K562 (cell line): ENCODE results near the gene DHODH. TPM values are rescaled to one million over a fixed set of nuclear protein-coding genes. Genes with fewer than 3 reads are reported as not detected.

ENCODE experiments used
- ATF1 ChIP-seq, 2 experiments: fragments of 450-650 bp in 1 of 2; IDR thresholded peaks; 2 replicates each; pipeline ENCODE4 v1.6.1; 2016; ENCODE audit warnings: missing compliant biosample characterization in 1 of 2, missing genetic modification characterization in 1 of 2
- C11orf30 ChIP-seq: fragments of 450-650 bp; IDR thresholded peaks from 2 replicates; pipeline ENCODE4 v1.6.1; 2016; ENCODE audit warnings: low read depth, mild to moderate bottlenecking
- CCNT2 ChIP-seq: IDR thresholded peaks from 2 replicates; pipeline ENCODE4 v1.6.1; 2011; ENCODE audit warnings: borderline replicate concordance, low read depth, mild to moderate bottlenecking, moderate library complexity, mixed read lengths, low read length; ENCODE audit not compliant: insufficient read length; ENCODE audit errors: extremely low read depth
- CXXC5 ChIP-seq: fragments of 250-450 bp; sonication (Bioruptor Pico); IDR thresholded peaks from 2 replicates; pipeline ENCODE4 v1.8.0; 2022; ENCODE audit warnings: inconsistent platforms, mild to moderate bottlenecking, moderate library complexity
- HDAC8 ChIP-seq: fragments of 450-650 bp; IDR thresholded peaks from 2 replicates; pipeline ENCODE4 v1.6.1; 2016; ENCODE audit warnings: mild to moderate bottlenecking, missing genetic modification characterization, moderate library complexity, missing compliant biosample characterization
- IFI16 ChIP-seq: fragments of 250-450 bp; sonication (Bioruptor Pico); IDR thresholded peaks from 2 replicates; pipeline ENCODE4 v2.1.2; 2022; ENCODE audit warnings: mild to moderate bottlenecking, inconsistent platforms
- NEUROD1 ChIP-seq: fragments of 150-350 bp; IDR thresholded peaks from 2 replicates; pipeline ENCODE4 v1.6.1; 2014; ENCODE audit warnings: borderline replicate concordance, low read length, low read depth; ENCODE audit not compliant: partially characterized antibody
- POLR2AphosphoS2 ChIP-seq: IDR thresholded peaks from 2 replicates; pipeline ENCODE4 v1.6.1; 2012; ENCODE audit warnings: low read length, improper control_type of control experiment
- PTTG1 ChIP-seq: fragments of 450-650 bp; IDR thresholded peaks from 2 replicates; pipeline ENCODE4 v1.6.1; 2016; ENCODE audit warnings: low read depth, mild to moderate bottlenecking, missing genetic modification characterization, missing compliant biosample characterization
- RFX1 ChIP-seq: fragments of 450-650 bp; IDR thresholded peaks from 2 replicates; pipeline ENCODE4 v1.6.1; 2016; ENCODE audit warnings: mild to moderate bottlenecking, moderate library complexity
- ZNF124 ChIP-seq: sonication (generic); formaldehyde crosslinking; IDR thresholded peaks from 2 replicates; pipeline ENCODE4 v1.8.1; 2022; ENCODE audit warnings: missing genetic modification reagents
- ZNF444 ChIP-seq: fragments of 250-450 bp; sonication (Bioruptor Pico); IDR thresholded peaks from 2 replicates; pipeline ENCODE4 v1.4.0; 2020; ENCODE audit warnings: mild to moderate bottlenecking, moderate library complexity
- polyA plus RNA-seq, 8 experiments: library from polyadenylated mRNA; depleted of rRNA in 4 of 8; stranded (reverse) in 5 of 8; unstranded in 3 of 8; fragments of >200 nt; fragmentation: Nextera tagmentation in 2 of 8; fragmentation: Illumina TruSeq in 1 of 8; extraction: Ambion mirVana in 2 of 8; extraction: Trizol in 1 of 8; gene quantifications; 2 replicates each; pipeline versions ENCODE4 v1.2.1 to v1.2.3, GENCODE V29; 2011 to 2014; ENCODE audit warnings: inconsistent platforms in 1 of 8, missing spikeins in 1 of 8
- total RNA-seq, 7 experiments: library from RNA; depleted of rRNA in 6 of 7; stranded (reverse); fragments of >200 nt in 6 of 7; fragmentation: Illumina TruSeq in 2 of 7; extraction: Trizol in 2 of 7; gene quantifications; 2 replicates each; pipeline versions ENCODE4 v1.2.1 to v1.2.3, GENCODE V29; 2011 to 2021; ENCODE audit warnings: low replicate concordance in 1 of 7
- TF ChIP-seq, protein P1 (sequence below), 2 experiments: fragments of 150-350 bp in 1 of 2; IDR thresholded peaks; 2 replicates each; pipeline ENCODE4 v1.6.1; 2012 to 2016; ENCODE audit warnings: low read depth in 2 of 2, low read length in 2 of 2, mild to moderate bottlenecking in 1 of 2, moderate library complexity in 1 of 2
- TF ChIP-seq, protein P2 (sequence below): fragments of 250-450 bp; sonication (Bioruptor Pico); IDR thresholded peaks from 2 replicates; pipeline ENCODE4 v1.4.0; 2020; ENCODE audit warnings: mild to moderate bottlenecking

DHODH gene
- total and polyA plus RNA-seq, 9 of the 15 experiments (the other 6 are each of a cell fraction or from before 2014, with no cell fraction given): 4.3 to 19.9 (median 12.7) TPM

DNA sequence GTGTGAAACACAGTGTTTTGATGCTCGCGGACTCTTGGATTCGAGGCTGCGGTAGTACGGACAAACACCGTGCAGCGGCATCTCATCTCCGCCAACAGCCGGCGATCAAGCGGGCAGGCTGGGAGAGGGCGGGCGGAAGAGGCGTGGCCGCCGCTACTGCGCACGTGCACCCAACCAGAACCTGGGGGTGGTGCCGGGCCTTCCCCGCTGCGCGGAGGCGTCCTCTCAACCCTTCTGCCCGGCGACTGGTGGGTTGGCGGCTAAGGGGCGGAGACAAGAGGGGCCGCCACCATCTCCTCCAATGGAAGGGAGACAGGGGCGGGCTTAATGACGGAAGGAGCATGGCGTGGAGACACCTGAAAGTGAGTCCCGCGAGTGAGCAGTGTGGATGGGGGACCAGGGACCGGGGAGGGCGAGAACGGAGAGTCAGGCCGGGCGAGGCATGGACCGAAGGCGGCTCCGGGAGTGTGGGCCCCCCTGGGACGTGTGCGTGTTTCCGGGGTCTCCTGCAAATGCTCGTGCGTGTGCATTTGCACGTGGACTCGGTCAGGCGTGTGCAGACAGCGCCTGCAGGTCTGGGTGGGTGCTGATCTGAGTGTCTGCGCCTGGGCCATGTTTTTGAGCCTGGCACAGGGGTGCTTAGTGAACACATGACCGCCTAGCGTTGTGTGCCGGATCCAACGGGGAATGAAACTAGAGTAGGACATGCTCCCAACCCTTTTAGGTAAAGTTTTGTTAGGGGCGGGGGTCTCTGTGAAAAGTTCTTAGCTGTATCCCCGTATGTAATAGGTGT lies at the start of gene DHODH (continued):
- TF ChIP-seq, protein P1, sequence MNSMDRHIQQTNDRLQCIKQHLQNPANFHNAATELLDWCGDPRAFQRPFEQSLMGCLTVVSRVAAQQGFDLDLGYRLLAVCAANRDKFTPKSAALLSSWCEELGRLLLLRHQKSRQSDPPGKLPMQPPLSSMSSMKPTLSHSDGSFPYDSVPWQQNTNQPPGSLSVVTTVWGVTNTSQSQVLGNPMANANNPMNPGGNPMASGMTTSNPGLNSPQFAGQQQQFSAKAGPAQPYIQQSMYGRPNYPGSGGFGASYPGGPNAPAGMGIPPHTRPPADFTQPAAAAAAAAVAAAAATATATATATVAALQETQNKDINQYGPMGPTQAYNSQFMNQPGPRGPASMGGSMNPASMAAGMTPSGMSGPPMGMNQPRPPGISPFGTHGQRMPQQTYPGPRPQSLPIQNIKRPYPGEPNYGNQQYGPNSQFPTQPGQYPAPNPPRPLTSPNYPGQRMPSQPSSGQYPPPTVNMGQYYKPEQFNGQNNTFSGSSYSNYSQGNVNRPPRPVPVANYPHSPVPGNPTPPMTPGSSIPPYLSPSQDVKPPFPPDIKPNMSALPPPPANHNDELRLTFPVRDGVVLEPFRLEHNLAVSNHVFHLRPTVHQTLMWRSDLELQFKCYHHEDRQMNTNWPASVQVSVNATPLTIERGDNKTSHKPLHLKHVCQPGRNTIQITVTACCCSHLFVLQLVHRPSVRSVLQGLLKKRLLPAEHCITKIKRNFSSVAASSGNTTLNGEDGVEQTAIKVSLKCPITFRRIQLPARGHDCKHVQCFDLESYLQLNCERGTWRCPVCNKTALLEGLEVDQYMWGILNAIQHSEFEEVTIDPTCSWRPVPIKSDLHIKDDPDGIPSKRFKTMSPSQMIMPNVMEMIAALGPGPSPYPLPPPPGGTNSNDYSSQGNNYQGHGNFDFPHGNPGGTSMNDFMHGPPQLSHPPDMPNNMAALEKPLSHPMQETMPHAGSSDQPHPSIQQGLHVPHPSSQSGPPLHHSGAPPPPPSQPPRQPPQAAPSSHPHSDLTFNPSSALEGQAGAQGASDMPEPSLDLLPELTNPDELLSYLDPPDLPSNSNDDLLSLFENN (IDR thresholded peaks at IDR 0.05; ENCODE audit: low read depth in 2 of 2, low read length in 2 of 2): no peak
- peak; percentile 22; the same call in 1 of the 2 replicates for TF ChIP-seq C11orf30
- TF ChIP-seq CXXC5 (CRISPR knock-in tag): peak; percentile 92
- TF ChIP-seq, protein P2, sequence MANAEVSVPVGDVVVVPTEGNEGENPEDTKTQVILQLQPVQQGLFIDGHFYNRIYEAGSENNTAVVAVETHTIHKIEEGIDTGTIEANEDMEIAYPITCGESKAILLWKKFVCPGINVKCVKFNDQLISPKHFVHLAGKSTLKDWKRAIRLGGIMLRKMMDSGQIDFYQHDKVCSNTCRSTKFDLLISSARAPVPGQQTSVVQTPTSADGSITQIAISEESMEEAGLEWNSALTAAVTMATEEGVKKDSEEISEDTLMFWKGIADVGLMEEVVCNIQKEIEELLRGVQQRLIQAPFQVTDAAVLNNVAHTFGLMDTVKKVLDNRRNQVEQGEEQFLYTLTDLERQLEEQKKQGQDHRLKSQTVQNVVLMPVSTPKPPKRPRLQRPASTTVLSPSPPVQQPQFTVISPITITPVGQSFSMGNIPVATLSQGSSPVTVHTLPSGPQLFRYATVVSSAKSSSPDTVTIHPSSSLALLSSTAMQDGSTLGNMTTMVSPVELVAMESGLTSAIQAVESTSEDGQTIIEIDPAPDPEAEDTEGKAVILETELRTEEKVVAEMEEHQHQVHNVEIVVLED (CRISPR knock-in tag): peak; percentile 42; the same call in 1 of the 2 replicates
- no peak for TF ChIP-seq ZNF444 (CRISPR knock-in tag)
- TF ChIP-seq PTTG1 (tag): no peak
- TF ChIP-seq NEUROD1: no peak
- no peak for TF ChIP-seq ZNF124 (CRISPR knock-in tag)
- TF ChIP-seq CCNT2: peak; percentile 62
- TF ChIP-seq HDAC8 (tag): no peak
- no peak for TF ChIP-seq RFX1
- no peak for TF ChIP-seq POLR2AphosphoS2
- TF ChIP-seq IFI16 (CRISPR knock-in tag): no peak
- TF ChIP-seq ATF1 (CRISPR knock-in tag; IDR thresholded peaks at IDR 0.05): no peak
- peak; percentile 89 for TF ChIP-seq ATF1 (tag; IDR thresholded peaks at IDR 0.05)
